ENCODE data around the gene NELFCD. TPM values are rescaled to one million over a fixed set of nuclear protein-coding genes. Genes with fewer than 3 reads are reported as not detected.

Gene NELFCD
- total RNA-seq, 4 donors from 2014 or later: 43.7 to 68.1 (median 55.1) TPM

- Histone ChIP-seq H3K27ac (no peak overlapping the region), H3K4me3 (no peak overlapping the region), H3K36me3 (peaks cover 0 to 49% (median 18%) of the 10 kb centered on the region in 4 donors), H3K9me3 (no peaks in the 10 kb centered on the region), H3K27me3 (no peaks in the 10 kb centered on the region), H3K4me1 (peaks cover 7 to 28% (median 18%) of the 10 kb centered on the region in 4 donors)
- TF ChIP-seq POLR2AphosphoS5 (IDR thresholded peaks at IDR 0.05) (no peak), POLR2A (IDR thresholded peaks at IDR 0.05) (no peak)
- WGBS, 2 donors (ENCODE audit: low coverage in 1 of 2): 84% methylated on average over 7 to 9 of the region's 9 CpGs
- in situ Hi-C loops (cut with MboI; ENCODE audit: low pct_ligation_motif_present in 1 of 4, low pct_unique_long_range_greater_than_20kb in 1 of 4, low sequenced_read_pairs in 3 of 4) (loop anchor here in 1 of 4 donors (10.0 kb wide), 2 partner anchors 82 to 238 kb away; no protein-coding TSS in a partner anchor), intact Hi-C loops (cut with DNase I; ENCODE audit: low total_unique reads) (loop anchor here (10.0 kb wide), 1 partner anchor 92 kb away; no protein-coding TSS in a partner anchor)
- DNase-seq: no peak
Measured at GRCh38 chr20:58986286-58986967, 5.4 kb downstream of the NELFCD start.

- DNase-seq: no peak
- peaks cover 7 to 24% (median 16%) of the 10 kb centered on the region in 4 donors for H3K4me1 ChIP-seq
- H3K4me3 ChIP-seq: no peak overlapping the region
- TF ChIP-seq EP300 (IDR thresholded peaks at IDR 0.05; ENCODE audit: low read depth) (no peak), POLR2AphosphoS5 (IDR thresholded peaks at IDR 0.05) (no peak), POLR2A (IDR thresholded peaks at IDR 0.05) (no peak), CTCF (IDR thresholded peaks at IDR 0.05) (no peak)
- intact Hi-C loops (cut with DNase I; ENCODE audit: low total_unique reads) (loop anchor here (10.0 kb wide), 1 partner anchor 92 kb away; no protein-coding TSS in a partner anchor), in situ Hi-C loops (cut with MboI; ENCODE audit: low pct_ligation_motif_present in 1 of 4, low pct_unique_long_range_greater_than_20kb in 1 of 4, low sequenced_read_pairs in 3 of 4) (loop anchor here in 1 of 4 donors (10.0 kb wide), 2 partner anchors 82 to 238 kb away; no protein-coding TSS in a partner anchor)
- peaks cover 0 to 53% (median 20%) of the 10 kb centered on the region in 4 donors for H3K36me3 ChIP-seq
- 79 to 90% methylated on average over 6 to 8 of the region's 8 CpGs for WGBS, 2 donors (ENCODE audit: low coverage in 1 of 2)
- H3K27ac ChIP-seq: no peak overlapping the region
- H3K9me3 ChIP-seq: no peaks in the 10 kb centered on the region
- no peaks in the 10 kb centered on the region for H3K27me3 ChIP-seq
Measured at GRCh38 chr20:58986968-58987517, 6.0 kb downstream of the NELFCD start.

- no peak overlapping the region for H3K27ac ChIP-seq
- no peak for DNase-seq
- in situ Hi-C loops (cut with MboI; ENCODE audit: low pct_ligation_motif_present in 1 of 4, low pct_unique_long_range_greater_than_20kb in 1 of 4, low sequenced_read_pairs in 3 of 4): loop anchor here in 1 of 4 donors (10.0 kb wide), 2 partner anchors 83 to 237 kb away; no protein-coding TSS in a partner anchor
Measured at GRCh38 chr20:58987790-58988564, 6.9 kb downstream of the NELFCD start.

GRCh38 chr20:58988565-58988882 lies 7.5 kb downstream of the NELFCD start:
- DNase-seq: no peak
- intact Hi-C loops (cut with DNase I; ENCODE audit: low total_unique reads): loop anchor here (10.0 kb wide), 1 partner anchor 94 kb away; no protein-coding TSS in a partner anchor

More at GRCh38 chr20:58987790-58988564, 6.9 kb downstream of the NELFCD start:
- intact Hi-C loops (cut with DNase I; ENCODE audit: low total_unique reads): loop anchor here (10.0 kb wide), 1 partner anchor 93 kb away; no protein-coding TSS in a partner anchor
- peaks cover 0 to 14% (median 8%) of the 10 kb centered on the region in 4 donors for H3K4me1 ChIP-seq
- TF ChIP-seq POLR2AphosphoS5 (IDR thresholded peaks at IDR 0.05) (no peak), POLR2A (IDR thresholded peaks at IDR 0.05) (no peak), EP300 (IDR thresholded peaks at IDR 0.05; ENCODE audit: low read depth) (no peak), CTCF (IDR thresholded peaks at IDR 0.05) (no peak)
- H3K9me3 ChIP-seq: no peaks in the 10 kb centered on the region
- H3K4me3 ChIP-seq: no peak overlapping the region
- no peaks in the 10 kb centered on the region for H3K27me3 ChIP-seq
- WGBS, 2 donors (ENCODE audit: low coverage in 1 of 2): 86 to 93% methylated on average over 3 to 9 of the region's 9 CpGs
- H3K36me3 ChIP-seq: peaks cover 0 to 57% (median 22%) of the 10 kb centered on the region in 4 donors

More at GRCh38 chr20:58988565-58988882, 7.5 kb downstream of the NELFCD start:
- in situ Hi-C loops (cut with MboI; ENCODE audit: low pct_ligation_motif_present in 1 of 4, low pct_unique_long_range_greater_than_20kb in 1 of 4, low sequenced_read_pairs in 3 of 4): loop anchor here in 1 of 4 donors (10.0 kb wide), 2 partner anchors 84 to 236 kb away; no protein-coding TSS in a partner anchor
- WGBS, 2 donors (ENCODE audit: low coverage in 1 of 2): 91 to 96% methylated on average over 5 to 6 of the region's 6 CpGs
- H3K27me3 ChIP-seq: no peaks in the 10 kb centered on the region
- peaks cover 0 to 63% (median 25%) of the 10 kb centered on the region in 4 donors for H3K36me3 ChIP-seq
- no peaks in the 10 kb centered on the region for H3K9me3 ChIP-seq
- TF ChIP-seq EP300 (IDR thresholded peaks at IDR 0.05; ENCODE audit: low read depth) (no peak), POLR2A (IDR thresholded peaks at IDR 0.05) (no peak), POLR2AphosphoS5 (IDR thresholded peaks at IDR 0.05) (no peak), CTCF (IDR thresholded peaks at IDR 0.05) (no peak)
- no peak overlapping the region for H3K4me3 ChIP-seq
- peaks cover 0 to 11% (median 6%) of the 10 kb centered on the region in 4 donors for H3K4me1 ChIP-seq
- H3K27ac ChIP-seq: no peak overlapping the region

Measured in transverse colon (tissue), 4 donors.